GM18505 (cell line): ENCODE results near the gene DYNLT3.

Experiments
- ATAC-seq: cut with Tn5 transposase; IDR thresholded peaks from one replicate; pipeline ENCODE4 v1.9.1; 2021; ENCODE audit not compliant: unreplicated experiment
- POLR2A ChIP-seq: IDR thresholded peaks from 4 replicates; pipeline ENCODE4 v1.6.1; 2011; ENCODE audit warnings: borderline replicate concordance; ENCODE audit not compliant: insufficient read depth, insufficient read length; ENCODE audit errors: extremely low read depth

The DYNLT3 gene

DNA sequence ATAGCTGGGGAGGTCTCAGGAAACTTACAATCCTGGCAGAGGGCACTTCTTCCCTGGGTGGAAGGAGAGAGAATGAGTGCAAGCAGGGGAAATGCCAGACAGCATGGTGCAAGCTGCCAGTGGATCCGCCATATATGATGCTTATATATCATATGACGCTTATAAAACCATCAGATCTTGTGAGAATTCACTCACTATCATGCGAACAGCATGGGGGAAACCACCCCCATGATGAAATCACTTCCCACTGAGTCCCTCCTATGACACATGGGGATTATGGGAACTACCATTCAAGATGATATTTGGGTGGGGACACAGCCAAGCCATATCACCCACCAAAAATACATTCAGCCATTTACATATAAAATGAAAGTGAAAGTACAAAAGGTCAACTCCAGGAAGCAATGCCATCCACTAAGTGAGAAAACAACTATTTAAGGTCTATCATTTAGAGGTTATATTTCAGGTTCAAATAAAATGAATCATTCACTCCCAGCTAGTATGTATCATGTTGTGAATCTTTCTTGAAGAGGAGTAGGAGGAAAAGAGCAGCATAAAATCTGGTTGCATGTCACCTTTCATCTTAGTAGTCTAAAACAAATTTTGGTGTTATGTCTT, 20.3 kb upstream of the DYNLT3 start:
- TF ChIP-seq POLR2A = no peak
- no peak for ATAC-seq

DNA sequence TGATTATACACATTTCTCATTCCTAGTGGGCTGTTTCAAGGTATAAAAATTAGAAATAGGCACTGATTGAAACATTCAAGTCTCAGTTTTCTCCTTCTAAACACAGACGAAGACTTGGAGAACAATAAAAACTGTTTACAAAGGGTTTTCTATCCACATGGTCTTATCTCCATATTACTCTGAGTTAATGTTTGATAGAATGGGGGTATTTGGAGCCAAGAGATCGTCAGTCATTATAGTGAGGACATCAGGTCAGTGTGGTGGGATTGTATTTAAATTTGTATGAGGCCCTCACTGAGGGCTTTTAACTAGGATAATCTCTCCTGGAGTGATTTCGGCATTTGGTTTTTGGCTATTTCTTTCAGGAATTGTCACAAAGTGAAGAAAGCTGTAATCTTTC, 16.4 kb upstream of the DYNLT3 start:
- ATAC-seq = no peak
- TF ChIP-seq POLR2A = no peak

DNA sequence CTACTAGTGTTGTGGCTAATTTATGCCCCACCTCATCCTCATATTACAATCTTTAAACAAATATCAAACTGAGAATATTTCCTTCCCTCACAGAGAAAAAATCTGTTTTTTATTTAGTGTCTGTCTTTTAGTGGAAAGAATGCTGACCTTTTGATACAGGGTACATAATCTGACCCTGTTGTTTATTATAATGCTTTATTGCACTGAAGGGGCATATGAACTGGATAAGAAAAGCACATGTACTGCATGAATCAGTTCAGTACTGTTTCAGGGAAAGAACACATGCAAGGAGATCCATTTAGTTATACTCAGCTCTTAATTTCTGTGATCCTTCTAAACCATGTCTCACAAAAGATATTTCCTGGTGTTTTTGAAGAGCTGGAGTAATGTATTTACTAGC, 15.5 kb upstream of the DYNLT3 start:
- TF ChIP-seq POLR2A = no peak
- ATAC-seq = no peak

DNA sequence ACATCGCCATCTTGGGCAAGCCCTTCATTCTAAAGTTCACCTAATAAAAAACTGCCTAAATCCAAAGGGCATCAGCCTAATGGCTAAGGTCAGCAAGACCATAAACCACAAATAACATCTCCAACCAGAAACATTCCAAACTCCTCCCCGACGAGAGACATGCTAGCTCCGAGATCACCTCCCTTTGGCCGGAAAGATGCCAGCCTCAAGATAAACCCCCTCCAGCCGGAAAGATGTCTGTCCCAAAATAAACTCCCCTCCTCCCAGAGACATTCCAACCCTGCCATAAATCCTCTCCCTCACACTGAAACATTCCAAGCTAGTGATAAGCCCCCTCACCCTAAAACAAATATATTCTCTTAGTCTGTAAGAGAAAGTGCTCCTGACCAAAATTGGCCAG, 13.3 kb upstream of the DYNLT3 start:
- no peak for TF ChIP-seq POLR2A
- ATAC-seq = no peak

GRCh38 chrX:37854748-37855147, 7.4 kb upstream of the DYNLT3 start:
- no peak for TF ChIP-seq POLR2A
- no peak for ATAC-seq

- no peak for ATAC-seq
- no peak for TF ChIP-seq POLR2A
These were observed 6.8 kb upstream of the DYNLT3 start for GRCh38 chrX:37854148-37854547.

GRCh38 chrX:37847733-37848197, 394 bp upstream of the DYNLT3 start:
- ATAC-seq = no peak
- TF ChIP-seq POLR2A = no peak

GRCh38 chrX:37846558-37846933, 825 bp downstream of the DYNLT3 start:
- no peak for ATAC-seq
- TF ChIP-seq POLR2A = no peak

GRCh38 chrX:37846141-37846540, 1.2 kb downstream of the DYNLT3 start:
- TF ChIP-seq POLR2A = no peak
- ATAC-seq = no peak

- TF ChIP-seq POLR2A = no peak
- no peak for ATAC-seq
These were observed 2.7 kb downstream of the DYNLT3 start for GRCh38 chrX:37844622-37845021.

DNA sequence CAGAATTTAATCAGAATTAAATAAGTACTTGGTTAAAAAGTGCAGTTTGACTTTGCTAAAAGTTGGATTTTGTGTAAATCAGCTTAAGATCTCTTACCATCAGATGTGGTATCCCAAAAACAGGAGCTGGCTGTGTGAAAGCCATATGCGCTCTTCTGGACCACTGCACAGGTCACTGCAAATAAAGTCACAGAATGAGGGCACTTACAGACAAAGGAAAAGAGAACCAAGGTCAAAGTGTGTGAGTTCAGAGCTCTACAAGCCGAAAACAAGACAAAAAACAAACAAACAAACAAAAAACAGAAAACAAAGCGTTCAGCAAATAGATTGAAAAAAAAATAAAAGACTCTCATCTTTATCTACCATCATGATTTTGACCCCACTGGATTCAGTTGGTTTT, 6.4 kb downstream of the DYNLT3 start:
- ATAC-seq = no peak
- no peak for TF ChIP-seq POLR2A

GRCh38 chrX:37834937-37835336, 12.4 kb downstream of the DYNLT3 start:
- no peak for TF ChIP-seq POLR2A
- no peak for ATAC-seq

DNA sequence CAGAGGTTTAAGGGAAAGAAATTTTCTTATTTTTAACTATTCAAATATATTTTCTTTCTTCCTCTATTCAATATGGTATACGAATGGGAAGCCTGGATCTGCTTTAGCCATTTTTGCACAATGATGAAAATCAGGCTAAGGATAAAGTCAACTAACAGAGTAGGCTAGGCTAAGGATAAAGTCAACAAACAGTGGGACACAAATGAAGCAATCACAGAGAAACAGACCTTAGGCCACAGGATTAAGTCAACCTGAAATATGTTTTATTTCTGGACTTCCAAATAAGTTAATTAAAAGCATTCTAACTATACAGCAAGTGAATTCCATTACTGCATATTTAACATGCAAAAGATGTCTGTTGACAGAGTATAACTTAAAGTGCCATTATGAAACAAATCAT, 17.0 kb downstream of the DYNLT3 start:
- no peak for TF ChIP-seq POLR2A
- ATAC-seq = no peak

DNA sequence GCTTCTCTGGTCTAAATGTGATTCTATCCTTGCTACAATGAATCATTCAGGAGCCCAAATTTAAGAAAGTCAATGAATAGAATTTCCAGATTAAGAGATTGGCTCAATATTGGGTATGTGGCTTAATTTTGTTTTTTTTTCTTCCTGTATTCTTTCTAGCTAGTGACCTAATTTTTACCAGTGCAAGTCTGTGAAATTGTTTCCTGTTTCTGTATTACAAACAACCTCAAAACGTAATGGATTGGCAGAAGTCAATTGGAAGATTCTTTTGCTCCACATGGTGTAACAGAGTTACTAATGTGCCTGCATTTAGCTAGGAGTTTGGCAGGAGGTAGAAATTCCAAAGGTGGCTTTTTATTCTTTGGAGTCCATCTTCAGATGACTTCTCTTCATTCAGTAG, 17.6 kb downstream of the DYNLT3 start:
- no peak for TF ChIP-seq POLR2A
- ATAC-seq = no peak
